EH (cell line): ENCODE measurements around the gene SUCLA2.
A peak's percentile ranks its signal among the peaks of the same experiment; 100 is the strongest.

ENCODE experiments used
- DNase-seq: peaks from one replicate; pipeline ENCODE4 v3.0.0-alpha.2; 2015; ENCODE audit warnings: low read depth

Gene SUCLA2

GRCh38 chr13:47901441-47901840, 99.6 kb downstream of the SUCLA2 start:
- DNase-seq: peak; percentile 74

- no peak for DNase-seq
Measured at GRCh38 chr13:47898080-47898479, 103.0 kb downstream of the SUCLA2 start.

- DNase-seq: peak; percentile 42
Measured at GRCh38 chr13:47897411-47898050, 103.5 kb downstream of the SUCLA2 start.

- DNase-seq: no peak
Measured at GRCh38 chr13:47896546-47896945, 104.5 kb downstream of the SUCLA2 start.

GRCh38 chr13:47896111-47896510, 105.0 kb downstream of the SUCLA2 start:
- DNase-seq: no peak

- DNase-seq: no peak
Measured at GRCh38 chr13:47893527-47893926, 107.5 kb downstream of the SUCLA2 start.
